ENCODE data around the gene KDM4D.

- TF ChIP-seq CTCF (conservative IDR thresholded peaks at IDR 0.05 in 1 of 2, IDR thresholded peaks at IDR 0.05 in 1 of 2; ENCODE audit: extremely low read depth in 1 of 2, insufficient read depth in 1 of 2, low read depth in 1 of 2, low read length in 2 of 2): no peak
- TF ChIP-seq EZH2 (IDR thresholded peaks at IDR 0.05; ENCODE audit: borderline replicate concordance, low read length): no peak
Measured at GRCh38 chr11:95016139-95016538, 42.6 kb downstream of the KDM4D start.

All from mammary epithelial cell (primary cell).